COLO829 (cell line): ENCODE measurements around the gene NSMCE4A.
"Not testable (repeated sequence)": the region's sequence is repeated elsewhere in the genome, so short reads cannot be mapped to it uniquely, and the experiment has no call there.

Experiments used
- DNase-seq: peaks from one replicate; pipeline ENCODE4 v3.0.0; 2012; ENCODE audit warnings: low spot score

Gene NSMCE4A

GRCh38 chr10:121974535-121975294, at the start of gene NSMCE4A:
NSMCE4A (minus strand) TSS chr10:121975217; CDS start chr10:121975165, 52 bp downstream.
- peak; percentile 43 for DNase-seq

GRCh38 chr10:122023257-122023656, 48.2 kb upstream of the NSMCE4A start:
- DNase-seq: not testable (repeated sequence)

GRCh38 chr10:122022276-122022675, 47.3 kb upstream of the NSMCE4A start:
- no peak for DNase-seq

GRCh38 chr10:122021828-122022227, 46.8 kb upstream of the NSMCE4A start:
- DNase-seq: no peak

GRCh38 chr10:122021379-122021778, 46.4 kb upstream of the NSMCE4A start:
- no peak for DNase-seq

GRCh38 chr10:122020226-122020625, 45.2 kb upstream of the NSMCE4A start:
- DNase-seq: no peak

- DNase-seq: no peak
Measured at GRCh38 chr10:122019414-122019975, 44.5 kb upstream of the NSMCE4A start.

- no peak for DNase-seq
Measured at GRCh38 chr10:122018951-122019413, 44.0 kb upstream of the NSMCE4A start.

GRCh38 chr10:122018491-122018890, 43.5 kb upstream of the NSMCE4A start:
- no peak for DNase-seq

GRCh38 chr10:122017926-122018325, 42.9 kb upstream of the NSMCE4A start:
- DNase-seq: not testable (repeated sequence)

- DNase-seq: no peak
Measured at GRCh38 chr10:122014652-122015248, 39.7 kb upstream of the NSMCE4A start.

GRCh38 chr10:122013311-122013780, 38.3 kb upstream of the NSMCE4A start:
- DNase-seq: no peak

GRCh38 chr10:122012731-122013130, 37.7 kb upstream of the NSMCE4A start:
- DNase-seq: no peak

- no peak for DNase-seq
Measured at GRCh38 chr10:122010405-122011050, 35.5 kb upstream of the NSMCE4A start.

GRCh38 chr10:122007415-122007814, 32.4 kb upstream of the NSMCE4A start:
- no peak for DNase-seq

GRCh38 chr10:122001698-122002097, 26.7 kb upstream of the NSMCE4A start:
- DNase-seq: no peak

- DNase-seq: no peak
Measured at GRCh38 chr10:121999301-121999700, 24.3 kb upstream of the NSMCE4A start.

GRCh38 chr10:121998462-121998861, 23.4 kb upstream of the NSMCE4A start:
- no peak for DNase-seq

- DNase-seq: no peak
Measured at GRCh38 chr10:121994429-121994941, 19.5 kb upstream of the NSMCE4A start.

- not testable (repeated sequence) for DNase-seq
Measured at GRCh38 chr10:121991727-121992126, 16.7 kb upstream of the NSMCE4A start.

GRCh38 chr10:121990015-121990677, 15.1 kb upstream of the NSMCE4A start:
- DNase-seq: no peak
